KMS-11 (cell line): ENCODE results near the gene MGMT.

Source experiments
- H2AFZ ChIP-seq: fragments of 200-600 bp; sonication (generic); 2 replicates; pipeline ENCODE4 v1.6.1; 2016; ENCODE audit warnings: antibody characterized with exemption, mixed run types, low read depth
- H3K27ac ChIP-seq: fragments of 200-600 bp; sonication (generic); 2 replicates; pipeline ENCODE4 v1.6.1; 2016; ENCODE audit warnings: mild to moderate bottlenecking, mixed run types
- H3K27me3 ChIP-seq: fragments of 200-600 bp; sonication (generic); 2 replicates; pipeline ENCODE4 v1.6.1; 2017; ENCODE audit warnings: mild to moderate bottlenecking, low read depth, mixed run types, moderate library complexity; ENCODE audit not compliant: insufficient read depth
- H3K36me3 ChIP-seq: fragments of 200-600 bp; sonication (generic); 2 replicates; pipeline ENCODE4 v1.6.1; 2017; ENCODE audit warnings: mild to moderate bottlenecking, mixed run types; ENCODE audit not compliant: insufficient read depth
- H3K4me1 ChIP-seq: fragments of 200-600 bp; sonication (generic); 2 replicates; pipeline ENCODE4 v1.6.1; 2016; ENCODE audit warnings: mild to moderate bottlenecking, low read depth, mixed run types; ENCODE audit not compliant: poor library complexity, severe bottlenecking
- H3K4me2 ChIP-seq: fragments of 200-600 bp; sonication (generic); 2 replicates; pipeline ENCODE4 v1.7.0; 2016; ENCODE audit warnings: mild to moderate bottlenecking, mixed run types
- H3K4me3 ChIP-seq: fragments of 200-600 bp; sonication (generic); IDR thresholded peaks from 2 replicates; pipeline ENCODE4 v1.6.1; 2017; ENCODE audit warnings: low read depth, low read length, mixed read lengths; ENCODE audit not compliant: insufficient read depth
- H3K79me2 ChIP-seq: fragments of 200-600 bp; sonication (generic); 2 replicates; pipeline ENCODE4 v1.6.1; 2016; ENCODE audit warnings: low read depth, mixed run types; ENCODE audit not compliant: insufficient read depth
- H3K9ac ChIP-seq: fragments of 200-600 bp; sonication (generic); 2 replicates; pipeline ENCODE4 v1.6.1; 2016; ENCODE audit warnings: mild to moderate bottlenecking, mixed run types
- H4K20me1 ChIP-seq: fragments of 200-600 bp; sonication (generic); 2 replicates; pipeline ENCODE4 v1.6.1; 2016; ENCODE audit warnings: mild to moderate bottlenecking, mixed run types; ENCODE audit not compliant: insufficient read depth
- CTCF ChIP-seq: fragments of 200-600 bp; sonication (generic); conservative IDR thresholded peaks from 2 replicates; pipeline ENCODE4 v1.6.1; 2017; ENCODE audit warnings: low read depth, mild to moderate bottlenecking, antibody characterized with exemption, low read length, moderate library complexity, mixed read lengths

The MGMT gene

GRCh38 chr10:129816656-129817045 is 349.6 kb downstream of the MGMT start:
- no peak for TF ChIP-seq CTCF
- Histone ChIP-seq H3K9ac (no peak overlapping the region), H2AFZ (no peak overlapping the region), H3K4me3 (no peak overlapping the region), H3K4me1 (no peaks in the 10 kb centered on the region), H3K27me3 (no peaks in the 10 kb centered on the region), H3K36me3 (no peaks in the 10 kb centered on the region), H3K4me2 (no peak overlapping the region), H3K27ac (no peak overlapping the region), H3K79me2 (no peaks in the 10 kb centered on the region), H4K20me1 (no peaks in the 10 kb centered on the region)
